ENCODE data around the gene AMER3. TPM values are rescaled to one million over a fixed set of nuclear protein-coding genes. Genes with fewer than 3 reads are reported as not detected.

The AMER3 gene
- total and polyA plus RNA-seq, 4 donors = not detected

DNA sequence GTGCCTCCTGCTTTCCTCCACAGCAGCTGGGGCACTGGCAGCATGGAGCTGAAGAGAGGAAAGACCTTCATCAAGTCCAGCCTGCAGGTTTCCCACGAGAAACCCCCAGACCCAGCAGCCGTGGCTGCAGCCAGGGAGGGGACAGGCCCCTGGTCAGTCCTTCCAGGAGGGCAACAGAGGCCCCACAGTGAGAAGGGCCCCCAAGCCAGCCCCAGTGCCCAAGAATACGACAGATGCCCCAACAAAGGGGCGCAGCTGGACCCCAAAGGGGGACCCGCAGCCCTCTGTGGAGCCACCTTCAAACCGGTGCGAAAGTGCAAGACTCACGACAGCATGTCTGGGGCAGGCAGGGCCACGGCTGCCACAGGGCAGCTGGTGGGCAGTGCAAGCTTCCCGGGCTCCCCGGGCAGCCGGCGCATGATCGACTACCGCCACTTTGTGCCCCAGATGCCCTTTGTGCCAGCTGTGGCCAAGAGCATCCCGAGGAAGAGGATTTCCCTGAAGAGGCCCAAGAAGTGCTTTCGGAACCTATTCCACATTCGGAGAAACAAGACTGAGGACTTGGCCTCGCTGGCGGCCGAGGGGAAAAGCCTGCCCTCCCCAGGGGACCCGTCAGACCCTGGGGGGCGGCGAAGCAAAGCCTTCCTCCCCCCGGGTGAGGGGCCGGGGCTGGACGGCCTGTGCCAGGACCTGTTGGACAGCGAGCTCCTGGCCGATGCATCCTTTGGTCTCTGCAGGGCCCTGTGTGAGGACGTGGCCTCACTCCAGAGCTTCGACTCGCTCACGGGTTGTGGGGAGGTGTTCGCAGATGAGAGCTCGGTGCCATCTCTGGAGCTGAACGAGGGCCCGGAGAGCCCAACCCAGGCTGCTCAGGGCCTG lies 6.9 kb downstream of the AMER3 start:
- TF ChIP-seq, protein P1, sequence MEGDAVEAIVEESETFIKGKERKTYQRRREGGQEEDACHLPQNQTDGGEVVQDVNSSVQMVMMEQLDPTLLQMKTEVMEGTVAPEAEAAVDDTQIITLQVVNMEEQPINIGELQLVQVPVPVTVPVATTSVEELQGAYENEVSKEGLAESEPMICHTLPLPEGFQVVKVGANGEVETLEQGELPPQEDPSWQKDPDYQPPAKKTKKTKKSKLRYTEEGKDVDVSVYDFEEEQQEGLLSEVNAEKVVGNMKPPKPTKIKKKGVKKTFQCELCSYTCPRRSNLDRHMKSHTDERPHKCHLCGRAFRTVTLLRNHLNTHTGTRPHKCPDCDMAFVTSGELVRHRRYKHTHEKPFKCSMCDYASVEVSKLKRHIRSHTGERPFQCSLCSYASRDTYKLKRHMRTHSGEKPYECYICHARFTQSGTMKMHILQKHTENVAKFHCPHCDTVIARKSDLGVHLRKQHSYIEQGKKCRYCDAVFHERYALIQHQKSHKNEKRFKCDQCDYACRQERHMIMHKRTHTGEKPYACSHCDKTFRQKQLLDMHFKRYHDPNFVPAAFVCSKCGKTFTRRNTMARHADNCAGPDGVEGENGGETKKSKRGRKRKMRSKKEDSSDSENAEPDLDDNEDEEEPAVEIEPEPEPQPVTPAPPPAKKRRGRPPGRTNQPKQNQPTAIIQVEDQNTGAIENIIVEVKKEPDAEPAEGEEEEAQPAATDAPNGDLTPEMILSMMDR (IDR thresholded peaks at IDR 0.05; ENCODE audit: low read depth, low read length, missing input control) = no peak
- TF ChIP-seq FOXA1 (IDR thresholded peaks at IDR 0.05) (no peak), RAD21 (IDR thresholded peaks at IDR 0.05) (no peak), FOXA2 (IDR thresholded peaks at IDR 0.05) (no peak), YY1 (IDR thresholded peaks at IDR 0.05) (no peak), TAF1 (conservative IDR thresholded peaks at IDR 0.05) (no peak), EGR1 (IDR thresholded peaks at IDR 0.05; ENCODE audit: low read depth in 2 of 2) (no peak), GABPA (IDR thresholded peaks at IDR 0.05 in 1 of 2, conservative IDR thresholded peaks at IDR 0.05 in 1 of 2) (no peak), NR2F2 (IDR thresholded peaks at IDR 0.05) (no peak)
- Histone ChIP-seq H3K9me3 (ENCODE audit: control insufficient read depth in 4 of 4, low read length in 3 of 4) (no peaks in the 10 kb centered on the region), H3K36me3 (ENCODE audit: control insufficient read depth in 4 of 4, insufficient read depth in 3 of 4, low read depth in 1 of 4, low read length in 3 of 4) (no peaks in the 10 kb centered on the region), H3K4me3 (ENCODE audit: low read depth in 1 of 3, low read length in 3 of 3) (no peak overlapping the region), H3K27me3 (ENCODE audit: control insufficient read depth in 4 of 4, insufficient read depth in 4 of 4, low read length in 3 of 4) (peaks cover 0 to 4% (median 0%) of the 10 kb centered on the region in 4 donors), H3K27ac (ENCODE audit: low read depth in 1 of 2, low read length in 2 of 2) (no peak overlapping the region), H3K9ac (ENCODE audit: low read depth in 1 of 2, low read length in 2 of 2) (no peak overlapping the region), H3K4me1 (ENCODE audit: control insufficient read depth in 4 of 4, insufficient read depth in 4 of 4, low read length in 3 of 4) (no peaks in the 10 kb centered on the region)
- no peak for DNase-seq (ENCODE audit: low spot score)
- 79% methylated on average over 37 of the region's 37 CpGs for WGBS

DNA sequence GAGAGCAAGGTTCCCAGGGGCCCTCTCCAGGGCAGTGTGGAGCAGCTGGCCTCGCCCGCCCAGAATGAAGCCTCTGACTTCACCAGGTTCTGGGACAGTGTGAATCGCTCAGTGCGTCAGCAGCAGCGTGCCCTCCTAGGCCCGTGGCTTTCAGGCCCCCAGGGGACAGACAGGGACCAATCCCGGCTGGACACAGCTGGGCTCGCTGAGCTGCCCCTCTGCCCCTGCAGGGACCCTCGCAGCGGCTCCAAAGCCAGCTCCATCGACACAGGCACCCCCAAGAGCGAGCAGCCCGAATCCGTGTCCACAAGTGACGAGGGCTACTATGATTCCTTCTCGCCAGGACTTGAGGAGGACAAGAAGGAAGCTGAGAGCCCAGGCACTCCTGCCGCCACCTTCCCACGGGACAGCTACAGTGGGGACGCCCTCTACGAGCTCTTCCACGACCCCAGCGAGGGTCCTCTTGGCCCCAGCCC lies 7.6 kb downstream of the AMER3 start:
- no peak overlapping the region for H3K27ac ChIP-seq (ENCODE audit: low read depth in 1 of 2, low read length in 2 of 2)
- H3K27me3 ChIP-seq (ENCODE audit: control insufficient read depth in 4 of 4, insufficient read depth in 4 of 4, low read length in 3 of 4) = peaks cover 0 to 4% (median 0%) of the 10 kb centered on the region in 4 donors
- 85% methylated on average over 22 of the region's 22 CpGs for WGBS
- no peak overlapping the region for H3K9ac ChIP-seq (ENCODE audit: low read depth in 1 of 2, low read length in 2 of 2)
- no peaks in the 10 kb centered on the region for H3K9me3 ChIP-seq (ENCODE audit: control insufficient read depth in 4 of 4, low read length in 3 of 4)
- no peak for TF ChIP-seq RXRA (IDR thresholded peaks at IDR 0.05)
- TF ChIP-seq TAF1 (conservative IDR thresholded peaks at IDR 0.05) = no peak
- TF ChIP-seq, protein P2, sequence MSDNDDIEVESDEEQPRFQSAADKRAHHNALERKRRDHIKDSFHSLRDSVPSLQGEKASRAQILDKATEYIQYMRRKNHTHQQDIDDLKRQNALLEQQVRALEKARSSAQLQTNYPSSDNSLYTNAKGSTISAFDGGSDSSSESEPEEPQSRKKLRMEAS (IDR thresholded peaks at IDR 0.05) = no peak
- no peak for TF ChIP-seq EGR1 (IDR thresholded peaks at IDR 0.05; ENCODE audit: low read depth in 2 of 2)
- TF ChIP-seq JUND (IDR thresholded peaks at IDR 0.05) = no peak
- TF ChIP-seq, protein P3, sequence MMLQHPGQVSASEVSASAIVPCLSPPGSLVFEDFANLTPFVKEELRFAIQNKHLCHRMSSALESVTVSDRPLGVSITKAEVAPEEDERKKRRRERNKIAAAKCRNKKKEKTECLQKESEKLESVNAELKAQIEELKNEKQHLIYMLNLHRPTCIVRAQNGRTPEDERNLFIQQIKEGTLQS (IDR thresholded peaks at IDR 0.05) = no peak
- TF ChIP-seq, protein P4, sequence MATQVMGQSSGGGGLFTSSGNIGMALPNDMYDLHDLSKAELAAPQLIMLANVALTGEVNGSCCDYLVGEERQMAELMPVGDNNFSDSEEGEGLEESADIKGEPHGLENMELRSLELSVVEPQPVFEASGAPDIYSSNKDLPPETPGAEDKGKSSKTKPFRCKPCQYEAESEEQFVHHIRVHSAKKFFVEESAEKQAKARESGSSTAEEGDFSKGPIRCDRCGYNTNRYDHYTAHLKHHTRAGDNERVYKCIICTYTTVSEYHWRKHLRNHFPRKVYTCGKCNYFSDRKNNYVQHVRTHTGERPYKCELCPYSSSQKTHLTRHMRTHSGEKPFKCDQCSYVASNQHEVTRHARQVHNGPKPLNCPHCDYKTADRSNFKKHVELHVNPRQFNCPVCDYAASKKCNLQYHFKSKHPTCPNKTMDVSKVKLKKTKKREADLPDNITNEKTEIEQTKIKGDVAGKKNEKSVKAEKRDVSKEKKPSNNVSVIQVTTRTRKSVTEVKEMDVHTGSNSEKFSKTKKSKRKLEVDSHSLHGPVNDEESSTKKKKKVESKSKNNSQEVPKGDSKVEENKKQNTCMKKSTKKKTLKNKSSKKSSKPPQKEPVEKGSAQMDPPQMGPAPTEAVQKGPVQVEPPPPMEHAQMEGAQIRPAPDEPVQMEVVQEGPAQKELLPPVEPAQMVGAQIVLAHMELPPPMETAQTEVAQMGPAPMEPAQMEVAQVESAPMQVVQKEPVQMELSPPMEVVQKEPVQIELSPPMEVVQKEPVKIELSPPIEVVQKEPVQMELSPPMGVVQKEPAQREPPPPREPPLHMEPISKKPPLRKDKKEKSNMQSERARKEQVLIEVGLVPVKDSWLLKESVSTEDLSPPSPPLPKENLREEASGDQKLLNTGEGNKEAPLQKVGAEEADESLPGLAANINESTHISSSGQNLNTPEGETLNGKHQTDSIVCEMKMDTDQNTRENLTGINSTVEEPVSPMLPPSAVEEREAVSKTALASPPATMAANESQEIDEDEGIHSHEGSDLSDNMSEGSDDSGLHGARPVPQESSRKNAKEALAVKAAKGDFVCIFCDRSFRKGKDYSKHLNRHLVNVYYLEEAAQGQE (IDR thresholded peaks at IDR 0.05) = no peak
- DNase-seq (ENCODE audit: low spot score) = no peak
- no peaks in the 10 kb centered on the region for H3K36me3 ChIP-seq (ENCODE audit: control insufficient read depth in 4 of 4, insufficient read depth in 3 of 4, low read depth in 1 of 4, low read length in 3 of 4)
- H3K4me3 ChIP-seq (ENCODE audit: low read depth in 1 of 3, low read length in 3 of 3) = no peak overlapping the region
- H3K4me1 ChIP-seq (ENCODE audit: control insufficient read depth in 4 of 4, insufficient read depth in 4 of 4, low read length in 3 of 4) = no peaks in the 10 kb centered on the region

All from liver (tissue), 9 donors.